GM21390 (cell line): ENCODE results near the gene TALDO1.

Source experiments
- ATAC-seq: cut with Tn5 transposase; IDR thresholded peaks from one replicate; pipeline ENCODE4 v1.9.1; 2021; ENCODE audit not compliant: unreplicated experiment

Gene TALDO1

DNA sequence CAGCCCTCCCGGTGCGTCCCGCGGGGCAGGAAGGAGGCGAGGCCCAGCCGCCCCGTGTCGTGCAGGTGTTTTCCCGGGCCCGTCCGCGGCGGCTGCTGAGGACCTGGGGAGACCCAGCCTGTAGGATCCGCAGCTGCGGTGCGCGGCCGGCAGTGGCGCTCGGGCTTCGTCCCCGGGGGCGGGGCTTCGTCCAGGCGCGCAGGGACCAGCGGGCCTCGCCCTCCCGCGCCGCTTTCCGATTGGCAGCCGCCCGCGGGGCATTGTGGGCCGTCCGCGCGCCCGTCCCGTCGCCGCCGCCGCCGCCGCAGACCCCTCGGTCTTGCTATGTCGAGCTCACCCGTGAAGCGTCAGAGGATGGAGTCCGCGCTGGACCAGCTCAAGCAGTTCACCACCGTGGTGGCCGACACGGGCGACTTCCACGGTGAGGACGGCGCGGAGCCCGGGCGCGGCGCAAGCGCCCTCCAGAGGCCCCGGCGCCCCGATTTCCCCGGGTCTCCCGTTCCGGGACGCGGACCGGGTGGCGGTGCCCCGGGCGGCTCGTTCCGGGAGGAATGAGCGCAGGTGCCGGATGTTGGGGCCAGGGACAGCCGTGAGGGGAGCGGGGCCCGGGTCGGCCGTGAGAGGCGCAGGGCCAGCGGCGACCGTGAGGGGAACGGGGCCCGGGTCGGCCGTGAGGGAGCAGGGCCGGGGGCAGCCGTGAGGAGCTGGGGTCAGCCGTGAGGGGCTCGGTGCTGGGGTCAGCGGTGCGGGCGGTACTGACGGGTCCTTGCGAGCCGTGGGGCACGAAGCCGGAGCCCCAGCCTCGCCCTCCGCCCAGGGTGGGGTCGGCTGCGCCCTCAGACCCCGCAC, at the start of gene TALDO1:
Gene TALDO1 (plus strand): TSS at position 307 of the 849 bp plus-strand sequence. CDS start 18 bp downstream, at position 325.
- peak; percentile 87 for ATAC-seq

DNA sequence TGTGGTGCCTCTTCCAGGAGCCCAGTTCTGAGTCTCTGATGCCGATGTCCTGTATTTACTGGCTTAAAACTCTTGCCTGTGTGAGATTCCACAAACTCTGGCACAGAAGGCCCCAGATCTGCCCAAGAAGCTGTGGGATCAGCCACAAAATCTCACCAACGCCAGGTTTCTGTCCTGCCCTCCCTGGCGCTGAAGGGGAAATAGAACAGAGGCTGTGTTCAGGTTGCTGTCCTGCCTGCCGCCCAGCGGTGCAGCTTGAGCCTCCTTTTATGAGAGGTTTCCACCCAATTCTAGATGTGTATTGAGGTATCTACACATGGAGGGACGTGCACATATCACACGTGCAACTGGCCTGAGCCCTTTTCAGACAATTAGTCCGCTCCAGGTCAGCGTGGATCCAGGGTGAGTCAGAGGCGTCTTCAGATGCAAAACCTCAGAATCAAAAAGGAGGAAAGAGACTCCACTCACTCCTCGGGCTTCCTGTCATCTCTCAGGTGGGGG, 49.4 kb upstream of the TALDO1 start:
- ATAC-seq: no peak

- ATAC-seq: no peak
Measured at GRCh38 chr11:698493-699115, 48.7 kb upstream of the TALDO1 start.

- no peak for ATAC-seq
Measured at GRCh38 chr11:699116-699508, 48.2 kb upstream of the TALDO1 start.

DNA sequence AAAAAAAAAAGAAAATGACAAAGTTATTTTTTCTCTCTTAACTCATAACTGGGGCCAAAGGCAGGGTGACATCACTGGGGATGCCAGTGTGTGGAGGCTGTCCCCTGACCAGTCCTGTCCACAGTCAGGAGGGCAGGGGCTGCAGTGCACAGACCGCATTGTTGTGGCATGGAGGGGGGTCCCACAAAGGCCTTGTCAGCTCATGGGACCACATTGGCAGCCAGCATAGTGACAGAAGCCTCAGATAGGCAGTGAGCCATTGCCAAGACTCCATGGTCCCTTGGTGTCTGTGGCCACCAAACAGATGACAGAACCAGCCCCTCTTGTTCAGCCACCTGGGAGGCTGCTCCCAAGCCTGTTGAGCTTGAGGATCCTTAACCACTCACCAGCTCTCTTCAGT, 47.5 kb upstream of the TALDO1 start:
- no peak for ATAC-seq

DNA sequence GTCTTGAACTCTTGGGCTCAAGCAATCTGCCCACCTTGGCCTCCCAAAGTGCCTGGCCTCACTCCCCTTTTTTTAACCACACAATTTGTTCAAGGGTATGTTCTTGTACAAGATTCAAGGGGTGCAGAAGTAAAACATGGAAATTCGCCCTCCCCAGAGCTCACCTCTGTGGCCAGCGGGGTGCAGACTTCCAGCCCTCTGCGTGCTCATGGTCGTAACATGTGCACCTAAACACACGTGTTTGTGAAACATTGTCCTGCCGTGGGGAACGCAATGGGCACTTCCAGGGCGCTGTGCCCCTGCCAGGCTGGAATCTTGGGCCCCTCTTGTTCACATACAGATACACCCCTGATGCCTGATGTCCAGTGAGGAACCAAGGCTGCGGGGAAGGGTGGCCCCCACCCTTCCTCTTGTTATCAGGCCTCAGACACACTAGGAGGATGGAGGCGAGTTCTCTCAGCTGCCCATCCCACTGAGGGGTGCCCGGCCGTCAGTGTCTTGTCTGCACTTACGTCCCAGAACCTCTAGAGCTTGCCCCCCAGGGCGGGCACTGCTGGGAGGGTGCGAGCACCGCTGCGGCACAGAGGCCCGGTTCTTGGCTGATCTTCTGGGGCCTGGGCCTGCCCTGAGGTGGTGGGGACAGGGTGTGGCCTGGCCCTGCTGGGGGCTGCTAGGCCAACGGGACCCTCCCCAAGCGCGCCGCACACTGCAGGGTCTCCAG, 45.4 kb upstream of the TALDO1 start:
- ATAC-seq: no peak

GRCh38 chr11:702462-703461, 44.5 kb upstream of the TALDO1 start:
- no peak for ATAC-seq

- ATAC-seq: no peak
Measured at GRCh38 chr11:703506-703905, 43.8 kb upstream of the TALDO1 start.

DNA sequence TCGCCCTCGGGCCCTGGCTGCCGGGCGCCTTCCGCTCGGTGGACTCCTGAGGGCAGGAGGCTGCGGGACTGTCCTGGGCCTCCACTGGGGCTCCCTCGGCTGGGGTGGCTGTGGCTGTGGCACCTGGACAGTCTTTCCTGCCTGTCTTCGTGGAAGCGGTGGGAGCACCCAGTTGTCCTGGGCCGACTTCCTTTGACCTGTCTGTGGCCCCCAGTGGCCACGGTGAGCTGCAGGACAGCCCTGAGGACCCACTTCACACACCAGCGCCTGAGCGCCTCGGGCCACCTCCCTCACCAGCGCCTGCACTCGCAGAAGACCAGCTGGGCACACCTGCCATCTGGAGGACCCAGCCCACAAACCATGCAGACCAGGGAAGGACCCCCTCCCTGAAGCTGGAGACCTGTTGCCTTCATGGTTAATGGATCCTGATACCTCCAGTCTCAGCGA, 43.0 kb upstream of the TALDO1 start:
- no peak for ATAC-seq

- no peak for ATAC-seq
Measured at GRCh38 chr11:704781-705645, 42.3 kb upstream of the TALDO1 start.

GRCh38 chr11:705646-706438, 41.4 kb upstream of the TALDO1 start, which contains the start of gene EPS8L2:
Gene EPS8L2, plus strand, starts transcription at chr11:706231. Its CDS starts 3,177 bp downstream, at chr11:709408.
- ATAC-seq: no peak

- ATAC-seq: no peak
Measured at GRCh38 chr11:706439-706956, 40.8 kb upstream of the TALDO1 start.

DNA sequence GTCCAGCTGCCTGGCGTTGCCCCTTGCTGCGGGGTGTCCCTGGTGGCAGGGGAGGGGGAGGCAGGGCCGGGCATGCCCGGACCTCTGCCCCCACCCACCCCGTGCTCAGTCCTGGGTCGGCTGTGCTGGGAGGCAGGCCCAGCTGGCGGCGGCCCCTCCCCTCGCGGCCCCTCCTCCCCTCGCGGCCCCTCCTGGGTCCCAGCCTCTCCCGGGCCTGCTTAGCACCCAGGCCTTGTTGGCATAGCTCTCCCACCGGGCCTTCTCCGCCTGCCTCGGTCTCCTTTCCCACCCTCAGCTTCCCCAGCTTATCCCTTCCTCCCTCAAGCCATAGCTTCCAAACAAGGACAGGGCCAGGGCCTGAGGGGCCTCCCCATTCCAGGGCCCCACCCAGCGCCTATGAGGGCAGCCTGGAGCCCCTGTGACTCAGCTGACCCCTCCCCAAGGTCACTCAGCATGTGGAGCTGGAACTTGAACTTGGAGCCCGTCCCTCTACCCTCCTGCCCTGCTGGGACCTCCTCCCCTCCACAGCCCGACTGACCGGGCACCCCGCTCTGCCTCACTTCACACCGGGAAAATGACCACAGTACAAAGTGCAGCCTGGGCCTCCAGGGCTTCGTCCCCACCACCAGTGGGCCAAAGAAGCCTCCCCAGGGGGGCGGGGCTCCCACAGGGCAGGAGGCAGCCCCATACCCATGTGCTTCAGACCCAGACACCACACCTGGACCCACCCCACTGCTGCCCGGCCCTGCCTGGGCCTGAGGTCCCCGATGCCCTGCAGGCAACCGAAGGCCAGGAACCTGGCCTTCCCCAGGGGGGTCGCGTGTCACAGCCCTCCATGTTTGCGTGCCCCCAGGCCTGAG, 40.1 kb upstream of the TALDO1 start:
- ATAC-seq: no peak

DNA sequence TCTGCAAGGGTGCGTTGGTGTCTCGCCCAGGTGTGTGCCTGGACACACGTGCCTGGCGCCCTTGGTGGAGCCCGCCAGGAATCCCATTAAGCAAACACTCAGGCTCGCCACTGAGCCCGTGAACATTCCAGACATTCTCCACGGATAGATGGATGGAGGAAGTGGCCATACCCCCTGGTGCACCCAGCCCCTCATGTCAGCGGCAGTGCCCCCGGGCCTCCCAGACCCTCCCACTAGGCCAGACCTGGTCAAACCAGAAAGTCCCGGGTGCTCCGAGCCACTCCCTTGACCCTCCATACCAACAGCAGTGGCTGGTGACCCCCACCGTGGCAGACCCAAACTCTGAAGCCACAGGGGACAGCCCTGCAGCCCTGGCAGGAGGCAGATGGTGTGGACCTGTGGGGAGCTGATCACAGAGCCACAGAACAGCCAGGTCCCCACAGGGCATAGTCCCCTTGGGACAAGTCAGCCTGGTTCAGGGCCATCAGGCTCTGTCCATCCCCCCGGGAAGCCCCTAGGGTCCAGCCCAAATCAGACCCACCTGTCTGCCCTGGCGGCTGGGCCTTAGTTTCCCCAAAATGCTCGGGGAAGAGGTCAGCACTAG, 39.3 kb upstream of the TALDO1 start:
- ATAC-seq: no peak

DNA sequence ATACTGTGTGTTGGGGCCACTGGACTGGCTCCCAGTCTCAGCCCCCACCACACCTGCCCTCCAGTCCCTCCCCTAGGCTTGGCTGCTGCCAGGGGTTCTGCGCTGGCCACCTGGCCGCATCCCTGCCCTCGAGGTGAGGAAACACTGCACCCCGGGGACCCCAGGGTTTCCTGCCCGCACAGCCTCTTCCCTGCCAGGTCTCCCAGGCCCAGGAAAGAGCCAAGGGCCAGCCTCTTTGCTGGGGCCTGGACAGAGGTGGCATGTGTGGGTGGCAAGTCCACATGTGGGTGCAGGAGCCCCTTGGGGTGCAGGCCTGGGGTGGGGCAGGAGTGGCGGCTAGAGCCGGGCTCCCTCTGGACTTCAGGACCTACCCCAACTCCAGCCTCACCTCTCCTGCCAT, 38.8 kb upstream of the TALDO1 start:
- no peak for ATAC-seq

DNA sequence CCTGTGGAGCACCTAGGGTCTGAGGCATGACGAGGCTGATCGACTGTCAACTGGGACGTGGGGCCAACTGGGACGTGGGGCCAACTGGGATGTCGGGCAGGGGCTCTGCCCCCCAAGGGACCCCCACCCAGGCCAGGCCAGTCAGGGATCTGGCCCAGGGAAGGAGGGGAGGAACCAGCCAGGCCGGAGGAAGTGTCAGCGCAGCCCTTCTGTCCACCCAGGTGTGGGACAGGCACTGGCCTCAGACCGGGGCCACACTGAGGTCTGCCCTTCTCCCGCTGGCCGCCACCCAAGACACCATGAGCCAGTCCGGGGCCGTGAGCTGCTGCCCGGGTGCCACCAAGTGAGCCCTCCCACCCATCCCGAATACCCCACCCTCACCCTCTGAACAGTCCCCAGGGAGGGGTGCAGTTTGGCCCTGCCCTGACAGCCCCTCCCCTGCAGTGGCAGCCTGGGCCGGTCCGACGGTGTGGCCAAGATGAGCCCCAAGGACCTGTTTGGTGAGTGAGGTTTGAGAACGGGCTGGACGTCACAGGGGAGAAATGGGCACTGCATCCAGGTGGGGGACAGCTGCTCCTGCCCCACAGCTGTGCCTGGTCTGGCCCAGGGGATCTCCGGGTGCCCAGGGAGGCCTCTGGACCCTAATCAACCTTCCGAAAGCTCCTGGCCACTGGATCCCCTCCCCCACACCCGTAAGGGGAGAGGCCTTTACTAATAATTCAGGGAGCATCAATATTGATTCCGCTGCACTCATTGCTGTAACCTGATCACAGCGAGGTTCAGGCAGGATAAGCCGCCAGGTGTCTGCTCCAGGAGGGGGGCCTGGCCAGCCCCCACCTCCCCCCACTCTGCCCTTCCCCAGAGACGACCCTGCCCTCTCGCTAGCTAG, 37.9 kb upstream of the TALDO1 start:
- ATAC-seq: no peak
